Activated naive CD4-positive, alpha-beta T cell treated with anti-CD3 and anti-CD28 coated beads, Interleukin-2, amount 10 ng/mL, durations not matched to agents 7 days and 5 days (primary cell): Measurements from ENCODE around the gene FOXRED2.
A peak's percentile ranks its signal among the peaks of the same experiment; 100 is the strongest.
"Not testable (repeated sequence)": the region's sequence is repeated elsewhere in the genome, so short reads cannot be mapped to it uniquely, and the experiment has no call there.

ENCODE experiments used
- CTCF ChIA-PET: fragments of 350-600 bp; sonication (Branson Sonifier 250); formaldehyde crosslinking; loops from one replicate; lab custom pipeline; 2021; ENCODE audit warnings: antibody characterized with exemption; lab: Charles Lee
- DNase-seq: peaks from one replicate; pipeline ENCODE4 v3.0.0-alpha.2; 2020
- H3K27ac Mint-ChIP-seq: one replicate; pipeline ENCODE4 v1.8.0; 2021; ENCODE audit warnings: mild to moderate bottlenecking, moderate library complexity, mixed read lengths
- H3K27me3 Mint-ChIP-seq: one replicate; pipeline ENCODE4 v1.8.0; 2021; ENCODE audit warnings: mild to moderate bottlenecking, mixed read lengths
- H3K36me3 Mint-ChIP-seq: one replicate; pipeline ENCODE4 v1.8.0; 2021; ENCODE audit warnings: mixed read lengths
- H3K4me1 Mint-ChIP-seq: one replicate; pipeline ENCODE4 v1.8.0; 2021; ENCODE audit warnings: mixed read lengths
- H3K4me3 Mint-ChIP-seq: one replicate; pipeline ENCODE4 v1.8.0; 2021; ENCODE audit warnings: mild to moderate bottlenecking, moderate library complexity, mixed read lengths
- H3K9me3 Mint-ChIP-seq: one replicate; pipeline ENCODE4 v1.8.0; 2021; ENCODE audit warnings: mixed read lengths

The FOXRED2 gene

DNA sequence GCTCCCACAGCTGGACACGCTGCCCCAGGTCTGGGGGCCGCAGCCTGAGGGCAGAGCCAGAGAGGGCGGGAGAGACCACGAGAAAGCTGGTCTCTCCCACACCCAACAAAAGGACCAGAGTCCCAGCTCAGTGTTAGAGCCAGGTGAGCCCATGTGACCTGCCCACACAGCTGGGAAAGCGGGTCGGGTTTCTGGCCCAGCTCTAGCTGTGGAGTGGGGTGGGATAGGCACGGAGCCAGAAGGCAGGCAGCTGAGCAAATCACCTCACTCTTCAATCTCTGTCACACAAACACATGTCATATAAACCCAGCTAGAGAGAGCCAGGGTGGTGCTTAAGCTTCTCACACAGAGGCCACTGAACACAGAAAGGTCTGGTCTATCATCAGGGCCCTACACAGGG lies 29.9 kb upstream of the FOXRED2 start:
- no peak for DNase-seq
- H3K4me3 Mint-ChIP-seq = no peak overlapping the region
- H3K27ac Mint-ChIP-seq = no peak overlapping the region
- CTCF ChIA-PET = no interaction called here
- H3K4me1 Mint-ChIP-seq = peaks cover 10% of the 10 kb centered on the region
- H3K9me3 Mint-ChIP-seq = no peaks in the 10 kb centered on the region
- H3K36me3 Mint-ChIP-seq = no peaks in the 10 kb centered on the region
- peaks cover 20% of the 10 kb centered on the region for H3K27me3 Mint-ChIP-seq

- H3K4me3 Mint-ChIP-seq, H3K36me3 Mint-ChIP-seq, H3K9me3 Mint-ChIP-seq, H3K27ac Mint-ChIP-seq, CTCF ChIA-PET, DNase-seq: not testable (repeated sequence)
- Mint-ChIP-seq H3K4me1 (peaks cover 10% of the 10 kb centered on the region), H3K27me3 (peaks cover 20% of the 10 kb centered on the region)
Measured at GRCh38 chr22:36533320-36533719, 26.5 kb upstream of the FOXRED2 start.

DNA sequence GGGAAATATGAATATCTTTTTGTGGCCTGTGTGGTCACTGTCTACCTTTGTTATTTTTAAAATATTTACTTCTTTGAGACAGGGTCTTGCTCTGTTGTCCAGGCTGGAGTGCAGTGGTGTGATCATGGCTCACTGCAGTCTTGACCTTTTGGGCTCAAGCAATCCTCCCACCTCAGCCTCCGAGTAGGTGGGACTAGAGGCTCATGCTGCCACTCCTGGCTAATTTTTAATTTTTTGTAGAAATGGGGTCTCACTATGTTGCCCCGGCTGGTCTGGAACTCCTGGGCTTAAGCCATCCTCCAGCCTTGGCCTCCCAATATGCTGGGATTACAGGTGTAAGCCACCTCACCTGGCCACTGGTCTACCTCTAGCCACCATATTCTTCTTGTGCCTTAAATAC lies 25.6 kb upstream of the FOXRED2 start:
- CTCF ChIA-PET = interaction anchor here (0.6 kb wide), 1 partner anchor 271 kb away, joined by 3 read pairs; no protein-coding TSS in a partner anchor

GRCh38 chr22:36528795-36529751 lies 22.2 kb upstream of the FOXRED2 start, which contains the start of gene EIF3D:
TSS of gene EIF3D (minus strand) at chr22:36529166. CDS start at chr22:36526121, 3,045 bp downstream.
- Mint-ChIP-seq H3K27me3 (peaks cover 8% of the 10 kb centered on the region), H3K4me3 (peak within 1 kb of the TSS; percentile 90), H3K36me3 (peaks cover 30% of the 10 kb centered on the region), H3K9me3 (no peaks in the 10 kb centered on the region), H3K27ac (peak within 1 kb of the TSS; percentile 99), H3K4me1 (peaks cover 27% of the 10 kb centered on the region)
- CTCF ChIA-PET = interaction anchor here (1.2 to 1.3 kb wide), 3 partner anchors 18 to 228 kb away, joined by 4 to 5 read pairs (median 5); no protein-coding TSS in a partner anchor
- DNase-seq = peak; percentile 99

More for the DNA sequence above, 25.6 kb upstream of the FOXRED2 start:
- no peak for DNase-seq
- Mint-ChIP-seq H3K4me1 (peaks cover 18% of the 10 kb centered on the region), H3K27ac (no peak overlapping the region), H3K9me3 (no peaks in the 10 kb centered on the region), H3K36me3 (peaks cover 3% of the 10 kb centered on the region), H3K27me3 (peaks cover 15% of the 10 kb centered on the region), H3K4me3 (no peak overlapping the region)

GRCh38 chr22:36528341-36528740 lies 21.5 kb upstream of the FOXRED2 start:
- CTCF ChIA-PET = interaction anchor here (1.2 to 1.3 kb wide), 3 partner anchors 17 to 227 kb away, joined by 4 to 5 read pairs (median 5); no protein-coding TSS in a partner anchor
- H3K4me3 Mint-ChIP-seq = peak overlapping the region; percentile 90
- peaks cover under 1% of the 10 kb centered on the region for H3K27me3 Mint-ChIP-seq
- H3K9me3 Mint-ChIP-seq = no peaks in the 10 kb centered on the region
- DNase-seq = peak; percentile 37
- peaks cover 27% of the 10 kb centered on the region for H3K4me1 Mint-ChIP-seq
- H3K36me3 Mint-ChIP-seq = peaks cover 37% of the 10 kb centered on the region
- peak overlapping the region; percentile 99 for H3K27ac Mint-ChIP-seq

DNA sequence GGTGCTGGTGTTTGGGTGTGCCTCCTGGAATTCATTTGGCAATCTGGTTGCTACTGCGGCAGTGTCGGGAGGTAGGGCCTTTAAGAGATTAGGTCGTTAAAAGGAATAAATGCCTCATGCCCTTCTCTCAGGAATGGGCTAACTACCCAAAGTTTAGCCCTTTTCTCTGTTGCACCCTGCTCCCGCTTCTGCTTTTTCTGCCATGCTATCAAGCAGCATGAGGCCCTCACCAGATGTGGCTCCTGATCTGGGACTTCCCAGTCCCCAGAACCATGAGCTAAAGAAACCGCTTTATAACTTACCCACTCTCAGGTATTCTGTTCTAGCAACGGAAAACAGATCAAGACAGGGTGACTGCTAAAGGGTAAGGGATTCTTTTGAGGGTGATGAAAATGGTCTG lies 15.8 kb upstream of the FOXRED2 start:
- DNase-seq = no peak
- H3K36me3 Mint-ChIP-seq = peaks cover 72% of the 10 kb centered on the region
- peaks cover 10% of the 10 kb centered on the region for H3K4me1 Mint-ChIP-seq
- no peak overlapping the region for H3K4me3 Mint-ChIP-seq
- no peaks in the 10 kb centered on the region for H3K9me3 Mint-ChIP-seq
- H3K27me3 Mint-ChIP-seq = no peaks in the 10 kb centered on the region
- CTCF ChIA-PET = interaction anchor here (2.7 kb wide), 1 partner anchor 12 kb away, joined by 14 read pairs; no protein-coding TSS in a partner anchor
- H3K27ac Mint-ChIP-seq = peak overlapping the region; percentile 68

GRCh38 chr22:36520423-36520822 lies 13.6 kb upstream of the FOXRED2 start:
- DNase-seq = no peak
- no peaks in the 10 kb centered on the region for H3K4me1 Mint-ChIP-seq
- no peaks in the 10 kb centered on the region for H3K9me3 Mint-ChIP-seq
- no peaks in the 10 kb centered on the region for H3K27me3 Mint-ChIP-seq
- CTCF ChIA-PET = interaction anchor here (1.3 kb wide), 1 partner anchor 9 kb away, joined by 5 read pairs; no protein-coding TSS in a partner anchor
- H3K4me3 Mint-ChIP-seq = no peak overlapping the region
- no peak overlapping the region for H3K27ac Mint-ChIP-seq
- H3K36me3 Mint-ChIP-seq = peaks cover 75% of the 10 kb centered on the region

DNA sequence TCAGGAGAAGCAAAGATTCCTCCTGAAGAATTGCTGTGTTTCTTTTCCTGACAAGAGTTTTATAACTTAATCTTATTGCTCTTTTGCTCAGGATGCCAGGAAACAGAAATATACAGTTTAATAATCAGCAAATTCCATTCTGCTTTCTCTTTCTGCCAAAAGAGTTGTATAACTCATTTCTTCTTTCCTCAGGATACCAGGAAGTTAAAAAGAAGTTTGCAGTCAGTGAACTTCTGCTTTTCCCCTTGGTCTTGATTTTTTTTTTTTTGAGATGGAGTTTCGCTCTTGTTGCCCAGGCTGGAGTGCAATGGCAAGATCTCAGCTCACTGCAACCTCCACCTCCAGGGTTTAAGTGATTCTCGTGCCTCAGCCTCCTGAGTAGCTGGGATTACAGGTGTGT lies 13.1 kb upstream of the FOXRED2 start:
- not testable (repeated sequence) for H3K4me1 Mint-ChIP-seq, H3K27ac Mint-ChIP-seq, DNase-seq, H3K4me3 Mint-ChIP-seq, H3K27me3 Mint-ChIP-seq, H3K9me3 Mint-ChIP-seq
- peaks cover 74% of the 10 kb centered on the region for H3K36me3 Mint-ChIP-seq
- CTCF ChIA-PET = interaction anchor here (1.3 kb wide), 1 partner anchor 9 kb away, joined by 5 read pairs; no protein-coding TSS in a partner anchor

- Mint-ChIP-seq H3K9me3 (no peaks in the 10 kb centered on the region), H3K27ac (no peak overlapping the region), H3K36me3 (peaks cover 71% of the 10 kb centered on the region), H3K4me1 (peaks cover 2% of the 10 kb centered on the region), H3K27me3 (no peaks in the 10 kb centered on the region), H3K4me3 (no peak overlapping the region)
- no peak for DNase-seq
- CTCF ChIA-PET = no interaction called here
Measured at GRCh38 chr22:36514766-36515165, 7.9 kb upstream of the FOXRED2 start.

DNA sequence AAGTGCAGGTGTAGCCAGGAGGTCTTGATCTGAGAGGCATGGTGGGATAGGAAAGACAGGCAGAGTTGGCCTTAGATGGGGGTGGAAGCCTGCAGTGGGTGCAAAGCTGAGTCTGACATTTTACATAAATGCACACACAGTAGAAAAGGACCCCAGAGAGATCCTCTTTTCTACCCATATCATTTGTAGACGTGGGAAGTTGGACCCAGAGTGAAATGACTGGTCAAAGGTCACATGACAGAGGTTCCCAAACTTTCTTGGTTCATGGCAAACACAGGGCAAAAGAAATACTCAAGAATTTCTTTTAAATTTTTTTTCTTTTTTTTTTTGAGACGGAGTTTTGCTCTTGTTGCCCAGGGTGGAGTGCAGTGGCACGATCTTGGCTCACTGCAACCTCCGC lies 6.2 kb upstream of the FOXRED2 start:
- Mint-ChIP-seq H3K27ac (no peak overlapping the region), H3K9me3 (no peaks in the 10 kb centered on the region), H3K4me1 (peaks cover 6% of the 10 kb centered on the region), H3K36me3 (peaks cover 60% of the 10 kb centered on the region), H3K27me3 (no peaks in the 10 kb centered on the region), H3K4me3 (no peak overlapping the region)
- CTCF ChIA-PET = no interaction called here
- no peak for DNase-seq

- Mint-ChIP-seq H3K27ac (no peak overlapping the region), H3K9me3 (no peaks in the 10 kb centered on the region), H3K4me3 (no peak overlapping the region), H3K27me3 (no peaks in the 10 kb centered on the region), H3K4me1 (peaks cover 10% of the 10 kb centered on the region), H3K36me3 (peaks cover 56% of the 10 kb centered on the region)
- no peak for DNase-seq
- CTCF ChIA-PET = interaction anchor here (0.6 to 2.4 kb wide), 3 partner anchors 12 to 262 kb away, joined by 3 to 8 read pairs (median 5); no protein-coding TSS in a partner anchor
Measured at GRCh38 chr22:36512333-36512732, 5.5 kb upstream of the FOXRED2 start.

- Mint-ChIP-seq H3K27me3 (no peaks in the 10 kb centered on the region), H3K4me3 (no peak overlapping the region), H3K4me1 (peaks cover 15% of the 10 kb centered on the region), H3K9me3 (no peaks in the 10 kb centered on the region), H3K27ac (peak overlapping the region; percentile 3), H3K36me3 (peaks cover 47% of the 10 kb centered on the region)
- CTCF ChIA-PET = interaction anchor here (0.7 to 2.4 kb wide), 11 partner anchors 9 to 263 kb away, joined by 3 to 14 read pairs (median 4); no protein-coding TSS in a partner anchor
- DNase-seq = peak; percentile 54
Measured at GRCh38 chr22:36510966-36511881, 4.4 kb upstream of the FOXRED2 start.

DNA sequence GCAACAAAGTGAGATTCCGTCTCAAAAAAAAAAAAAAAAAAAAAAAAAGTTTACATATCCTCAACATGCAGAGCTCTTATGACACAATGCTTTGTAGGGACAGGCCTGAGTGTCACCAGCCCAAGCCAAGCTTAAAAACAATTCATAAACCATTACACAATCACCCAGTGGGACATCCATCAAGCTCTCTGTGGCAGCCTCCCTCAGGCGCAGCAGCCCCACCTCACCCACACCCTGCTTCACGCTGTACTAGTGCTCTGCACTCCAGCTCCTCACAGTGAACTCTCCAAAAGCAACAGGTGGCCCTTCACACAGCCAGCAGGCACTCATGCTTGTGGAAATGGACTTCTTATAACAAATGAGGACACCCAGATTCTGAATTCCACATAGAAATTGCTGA lies 3.5 kb upstream of the FOXRED2 start:
- H3K4me3 Mint-ChIP-seq = no peak overlapping the region
- peaks cover 21% of the 10 kb centered on the region for H3K4me1 Mint-ChIP-seq
- no peak overlapping the region for H3K27ac Mint-ChIP-seq
- H3K9me3 Mint-ChIP-seq = no peaks in the 10 kb centered on the region
- H3K36me3 Mint-ChIP-seq = peaks cover 42% of the 10 kb centered on the region
- CTCF ChIA-PET = interaction anchor here (0.7 to 2.4 kb wide), 12 partner anchors 9 to 263 kb away, joined by 3 to 14 read pairs (median 4); no protein-coding TSS in a partner anchor
- no peaks in the 10 kb centered on the region for H3K27me3 Mint-ChIP-seq
- no peak for DNase-seq
